Erythroblast (primary cell): ENCODE measurements around the gene TEPSIN.

Experiments
- GATA1 ChIP-seq: IDR thresholded peaks from 2 replicates; pipeline ENCODE4 v1.6.1; 2011; ENCODE audit warnings: low read depth, mild to moderate bottlenecking, control low read depth, low read length, moderate library complexity
- POLR2A ChIP-seq: IDR thresholded peaks from 2 replicates; pipeline ENCODE4 v1.6.1; 2011; ENCODE audit warnings: mild to moderate bottlenecking, low read length

GRCh38 chr17:81257533-81257932 is 18.7 kb upstream of the TEPSIN start:
- TF ChIP-seq POLR2A (no peak), GATA1 (no peak)
